Measurements from ENCODE around the gene BUB3. TPM values are rescaled to one million over a fixed set of nuclear protein-coding genes. Genes with fewer than 3 reads are reported as not detected.

The BUB3 gene
- total and polyA plus RNA-seq, 2 of the 13 experiments (the other 11 are each of a cell fraction or from before 2014, with no cell fraction given) = 174 to 188 TPM

GRCh38 chr10:123132576-123133477, 21.4 kb upstream of the BUB3 start (continued):
- TF ChIP-seq SMAD1 (CRISPR knock-in tag; IDR thresholded peaks at IDR 0.05; ENCODE audit: borderline replicate concordance, low read depth) = no peak
- TF ChIP-seq NFYB (CRISPR knock-in tag; IDR thresholded peaks at IDR 0.05) = no peak
- TF ChIP-seq ZNF670 (CRISPR knock-in tag; IDR thresholded peaks at IDR 0.05; ENCODE audit: borderline replicate concordance) = no peak
- no peak for TF ChIP-seq NKX3-1 (CRISPR knock-in tag; IDR thresholded peaks at IDR 0.05)
- no peak for TF ChIP-seq EP300 (IDR thresholded peaks at IDR 0.05; ENCODE audit: low read depth in 2 of 2, low read length in 2 of 2)
- TF ChIP-seq EP300 (CRISPR knock-in tag; IDR thresholded peaks at IDR 0.05; ENCODE audit: borderline replicate concordance) = no peak
- TF ChIP-seq ZNF781 (CRISPR knock-in tag; IDR thresholded peaks at IDR 0.05; ENCODE audit: borderline replicate concordance, not compliant biosample characterization) = no peak
- TF ChIP-seq HNRNPLL (IDR thresholded peaks at IDR 0.05; ENCODE audit: low read depth, low read length, poor library complexity, severe bottlenecking) = peak; percentile 21
- no peak for TF ChIP-seq CSRNP1 (CRISPR knock-in tag; IDR thresholded peaks at IDR 0.05)
- TF ChIP-seq ZNF768 (CRISPR knock-in tag; IDR thresholded peaks at IDR 0.05) = no peak
- TF ChIP-seq FOXK1 (CRISPR knock-in tag; IDR thresholded peaks at IDR 0.05; ENCODE audit: borderline replicate concordance, low read depth) = 0 out of 2 replicates have a peak, but pooled peaks have one; percentile 24
- no peak for TF ChIP-seq PCBP1 (IDR thresholded peaks at IDR 0.05; ENCODE audit: borderline replicate concordance, low read depth, low read length)
- TF ChIP-seq ZSCAN12 (CRISPR knock-in tag; IDR thresholded peaks at IDR 0.05) = no peak
- TF ChIP-seq NR2F1 (CRISPR knock-in tag; IDR thresholded peaks at IDR 0.05) = no peak
- TF ChIP-seq XBP1 (CRISPR knock-in tag; IDR thresholded peaks at IDR 0.05) = no peak
- no peak for TF ChIP-seq ATF7 (IDR thresholded peaks at IDR 0.05)
- TF ChIP-seq ATF7 (CRISPR knock-in tag; IDR thresholded peaks at IDR 0.05) = no peak
- no peak for TF ChIP-seq HES4 (CRISPR knock-in tag; IDR thresholded peaks at IDR 0.05; ENCODE audit: borderline replicate concordance)
- TF ChIP-seq TRIM22 (IDR thresholded peaks at IDR 0.05) = no peak
- no peak for TF ChIP-seq ZNF232 (CRISPR knock-in tag; IDR thresholded peaks at IDR 0.05; ENCODE audit: borderline replicate concordance)
- TF ChIP-seq FOXO1 (CRISPR knock-in tag; IDR thresholded peaks at IDR 0.05) = 0 out of 2 replicates have a peak, but pooled peaks have one; percentile 9
- TF ChIP-seq ZNF451 (CRISPR knock-in tag; IDR thresholded peaks at IDR 0.05) = no peak
- no peak for TF ChIP-seq DRAP1 (CRISPR knock-in tag; IDR thresholded peaks at IDR 0.05)
- TF ChIP-seq RBFOX2 (IDR thresholded peaks at IDR 0.05; ENCODE audit: low read depth, low read length) = no peak
- no peak for TF ChIP-seq ZNF782 (CRISPR knock-in tag; IDR thresholded peaks at IDR 0.05; ENCODE audit: borderline replicate concordance)
- TF ChIP-seq SNRNP70 (IDR thresholded peaks at IDR 0.05; ENCODE audit: low read depth, low read length) = no peak

Data from HepG2 (cell line).